HG02588 (cell line): ENCODE measurements around the gene HOXD4.

Source experiments
- ATAC-seq: cut with Tn5 transposase; IDR thresholded peaks from one replicate; pipeline ENCODE4 v1.9.1; 2021; ENCODE audit warnings: mild to moderate bottlenecking, moderate library complexity; ENCODE audit not compliant: unreplicated experiment

The HOXD4 gene

DNA sequence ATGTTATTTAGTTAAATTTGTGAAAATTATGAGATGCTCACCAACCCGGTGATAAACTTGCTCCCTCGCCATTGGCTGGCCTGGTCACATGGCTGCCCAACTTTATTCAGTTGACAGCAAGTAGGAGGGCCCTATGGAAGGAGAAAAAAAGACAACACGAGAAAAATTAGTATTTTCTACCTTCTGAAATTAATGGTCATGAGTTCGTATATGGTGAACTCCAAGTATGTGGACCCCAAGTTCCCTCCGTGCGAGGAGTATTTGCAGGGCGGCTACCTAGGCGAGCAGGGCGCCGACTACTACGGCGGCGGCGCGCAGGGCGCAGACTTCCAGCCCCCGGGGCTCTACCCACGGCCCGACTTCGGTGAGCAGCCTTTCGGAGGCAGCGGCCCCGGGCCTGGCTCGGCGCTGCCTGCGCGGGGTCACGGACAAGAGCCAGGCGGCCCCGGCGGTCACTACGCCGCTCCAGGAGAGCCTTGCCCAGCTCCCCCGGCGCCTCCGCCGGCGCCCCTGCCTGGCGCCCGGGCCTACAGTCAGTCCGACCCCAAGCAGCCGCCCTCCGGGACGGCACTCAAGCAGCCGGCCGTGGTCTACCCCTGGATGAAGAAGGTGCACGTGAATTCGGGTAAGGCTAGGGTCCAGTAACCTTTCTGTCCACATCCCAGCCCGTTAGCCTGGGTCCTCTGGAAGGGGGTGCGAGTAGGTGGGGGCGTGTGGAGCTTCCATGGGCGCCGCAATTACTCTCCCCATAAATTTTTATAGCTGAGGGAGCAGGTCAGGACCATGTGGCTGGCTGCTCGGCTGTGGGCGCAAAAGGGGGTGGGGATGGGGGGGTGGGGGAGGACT, at the start of gene HOXD4:
TSS of gene HOXD4 (plus strand) at position 109 of the 846 bp plus-strand sequence. CDS start at position 193, 84 bp downstream.
- ATAC-seq: no peak

DNA sequence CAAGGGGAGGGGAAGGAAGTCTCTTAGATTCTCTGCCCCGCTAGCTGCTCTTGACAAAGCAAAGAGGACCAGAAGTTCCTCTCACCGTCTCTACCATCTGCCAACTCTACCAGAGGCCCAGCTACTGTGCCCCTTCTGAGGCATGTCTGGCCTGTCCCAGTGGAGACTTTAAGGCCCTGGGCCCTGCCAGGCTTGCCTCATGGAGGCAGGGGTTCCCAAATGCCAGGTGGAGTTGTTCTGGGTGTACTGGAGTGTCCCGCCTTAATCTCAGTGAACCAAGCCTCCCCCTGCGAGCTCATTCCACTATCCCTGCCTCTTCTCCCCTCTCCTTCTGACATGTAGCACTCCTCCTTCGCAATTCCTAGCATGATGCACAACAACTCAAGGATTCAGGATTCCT, 49.5 kb upstream of the HOXD4 start:
- ATAC-seq: no peak

DNA sequence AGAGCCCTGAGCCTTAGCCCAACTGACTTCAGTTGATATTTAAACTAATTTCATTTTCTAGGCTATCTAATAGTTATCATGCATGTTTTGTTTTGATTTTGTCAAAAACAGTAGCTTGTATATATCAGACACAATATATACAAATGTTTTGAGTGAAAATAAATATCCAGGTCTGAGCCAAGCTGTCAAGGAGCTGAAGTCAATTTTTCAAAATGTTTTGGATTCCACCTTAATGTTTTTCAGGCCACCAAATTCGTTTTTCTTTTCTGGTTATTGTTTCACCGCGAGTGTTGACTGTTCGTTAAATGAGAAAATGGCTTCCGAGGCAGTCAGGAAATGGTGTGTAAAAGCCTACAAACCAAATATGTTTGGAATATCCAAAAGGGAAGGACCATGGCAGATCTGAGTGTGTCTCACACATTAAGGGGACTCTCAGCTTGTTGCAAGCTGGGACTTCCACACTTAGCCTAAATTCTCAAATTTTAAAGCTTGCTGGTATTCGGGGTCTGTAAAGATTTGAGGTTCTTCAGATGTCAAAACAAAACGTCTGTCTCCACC, 49.0 kb upstream of the HOXD4 start:
- ATAC-seq: no peak

DNA sequence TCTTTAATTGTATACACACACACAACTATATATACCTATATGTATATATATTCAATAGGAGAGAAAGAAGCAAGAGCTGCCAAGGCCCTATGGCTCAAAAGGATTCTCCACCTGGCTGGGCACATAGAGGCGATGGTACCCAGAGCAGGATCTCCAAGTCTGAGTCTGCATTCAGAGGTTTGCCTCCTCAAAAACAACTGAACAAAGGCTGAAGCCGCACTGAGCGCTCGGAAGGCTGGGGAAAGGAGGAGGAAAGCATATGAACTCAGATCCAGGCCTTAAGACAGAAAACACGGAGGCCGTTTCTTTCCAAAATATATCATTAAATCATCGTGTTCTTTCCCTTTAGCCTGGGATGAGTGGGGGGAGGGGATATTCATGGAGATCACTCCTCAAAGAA, 48.2 kb upstream of the HOXD4 start:
- no peak for ATAC-seq

DNA sequence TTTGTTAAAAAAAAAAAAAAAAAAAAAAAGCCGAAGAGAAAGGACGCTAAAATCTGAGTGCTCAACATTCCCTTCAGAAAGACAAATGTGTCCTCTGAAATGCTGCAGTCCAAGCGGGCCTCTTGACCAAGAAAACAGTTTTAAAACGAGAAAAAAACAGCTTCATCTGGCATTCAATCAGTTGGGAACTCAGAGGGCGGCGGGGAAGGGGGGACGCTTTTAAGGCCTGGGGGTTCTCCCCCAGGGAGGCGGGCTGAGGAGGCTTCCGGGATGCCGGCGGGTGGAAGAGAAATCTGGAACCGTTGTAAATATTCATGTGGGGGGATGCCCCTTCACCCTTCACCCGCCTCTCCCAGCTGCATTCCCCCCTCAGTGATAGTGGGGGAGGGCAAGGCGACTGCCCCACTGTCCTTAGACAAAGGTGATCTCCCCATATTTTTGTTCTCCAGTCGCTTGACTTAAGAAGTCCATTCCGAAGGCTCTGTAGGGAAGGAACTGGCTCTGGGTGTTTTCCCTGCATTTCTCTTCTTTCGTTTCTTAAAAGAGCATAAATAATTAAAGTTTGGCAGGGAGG, 47.5 kb upstream of the HOXD4 start:
- ATAC-seq: no peak

DNA sequence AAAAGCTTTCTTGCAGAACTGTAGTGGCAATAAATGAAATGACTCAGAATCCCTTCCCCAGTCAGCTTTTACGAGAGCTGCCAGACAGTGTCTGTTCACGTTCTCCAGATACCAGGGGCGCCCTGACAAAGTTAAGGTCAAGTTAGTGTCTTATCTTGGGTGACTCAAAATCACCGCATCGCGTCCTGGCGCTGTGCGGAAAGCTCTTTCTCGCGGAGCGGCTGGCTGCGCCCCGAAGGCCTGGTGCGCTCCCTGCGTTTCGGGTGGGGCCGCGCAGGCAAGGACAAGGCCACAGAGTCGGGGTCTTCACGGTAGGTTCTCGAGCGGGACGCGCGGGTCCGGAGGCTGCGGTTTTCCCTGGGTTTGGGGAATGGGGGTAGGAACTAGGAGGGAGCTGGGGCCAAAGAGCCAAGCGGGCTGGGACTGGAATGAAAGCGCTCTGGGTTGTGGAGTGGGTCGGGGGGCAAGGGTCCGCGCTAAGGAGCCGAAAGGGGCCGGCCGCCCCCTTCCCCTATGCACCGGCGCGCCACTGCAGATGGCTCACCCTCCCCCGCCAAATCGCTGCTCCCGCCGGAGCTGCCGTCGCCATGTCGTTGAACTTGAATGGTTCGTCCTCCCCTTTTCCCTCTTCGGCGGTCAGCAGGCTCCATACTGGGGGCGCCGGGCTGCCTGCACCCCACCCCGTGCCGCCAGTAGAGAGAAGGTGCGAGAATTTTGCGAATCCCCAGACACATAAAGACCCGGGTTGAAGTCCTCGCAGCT, 46.9 kb upstream of the HOXD4 start:
- ATAC-seq: no peak

DNA sequence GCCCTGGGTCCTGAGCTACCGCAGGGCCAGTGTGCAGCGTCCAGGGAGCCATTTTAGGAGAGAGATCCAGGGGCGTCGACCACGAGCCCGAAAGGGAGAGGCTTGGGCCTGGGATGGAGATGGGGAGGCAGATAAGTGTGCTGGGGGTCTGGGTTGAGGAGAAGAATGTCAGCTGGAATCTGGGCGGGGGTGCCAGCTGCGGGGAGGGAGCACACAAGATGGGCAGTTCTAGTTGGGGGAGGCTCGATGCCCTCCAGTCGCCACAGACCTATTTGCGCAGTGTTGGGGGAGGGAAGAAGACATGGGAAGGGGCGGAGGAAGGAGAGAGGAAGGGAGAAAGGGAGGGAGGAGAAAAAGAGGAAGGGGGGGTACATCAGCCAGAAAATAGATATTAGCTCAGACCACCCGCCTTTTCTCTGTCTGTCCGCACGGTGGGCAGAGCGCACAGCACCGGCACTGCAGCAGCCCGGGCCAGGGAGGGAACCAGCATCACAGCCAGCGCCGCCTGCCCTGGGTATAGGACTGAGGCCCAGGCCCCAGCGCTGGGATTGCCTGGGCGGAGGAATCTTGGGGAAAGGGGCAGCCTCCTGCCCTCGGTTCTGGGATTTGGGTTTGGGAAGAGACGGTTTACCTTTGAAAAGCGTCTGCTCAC, 46.1 kb upstream of the HOXD4 start:
- ATAC-seq: no peak

DNA sequence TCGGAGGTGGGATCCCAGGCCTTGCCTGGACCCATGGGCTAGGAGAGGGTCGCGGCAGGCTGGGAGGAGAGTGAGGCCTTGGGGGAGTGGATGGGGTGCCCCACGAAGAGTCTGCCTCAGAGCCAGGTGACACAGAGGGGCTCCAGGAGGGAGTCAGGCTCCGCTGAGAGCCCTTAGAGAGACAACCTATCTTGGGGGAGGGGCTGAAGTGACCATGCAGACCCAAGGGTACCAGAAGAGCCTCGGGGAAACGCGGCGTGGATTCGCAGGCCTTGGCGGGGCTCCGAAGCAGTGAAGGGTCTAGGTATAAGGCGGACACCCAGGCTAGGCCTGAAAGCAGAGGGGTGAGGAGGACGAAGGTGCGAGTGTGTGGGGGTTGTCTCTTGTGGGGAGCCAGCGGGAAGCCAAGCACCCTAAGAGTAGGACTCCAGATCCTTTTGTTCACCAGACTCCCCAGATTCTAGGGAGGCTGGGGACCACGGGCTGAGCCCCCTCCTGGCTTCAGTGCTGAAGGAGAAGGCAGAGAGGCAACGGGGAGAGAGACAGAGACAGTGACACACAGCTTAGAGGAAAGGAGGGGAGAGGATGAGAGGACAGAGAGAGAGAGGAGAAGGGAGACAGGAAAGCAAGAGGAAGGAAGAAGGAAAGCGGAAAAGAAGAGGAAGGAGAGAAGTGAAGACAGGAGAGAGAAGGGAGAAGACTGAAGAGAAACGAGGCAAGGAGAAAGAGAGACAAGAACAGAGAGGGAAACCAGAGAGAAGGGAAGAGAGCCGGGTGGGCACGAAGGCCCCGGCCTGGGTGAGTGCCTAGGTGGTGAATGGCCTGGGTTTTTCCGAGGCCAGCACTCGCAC, 45.4 kb upstream of the HOXD4 start:
- ATAC-seq: no peak

DNA sequence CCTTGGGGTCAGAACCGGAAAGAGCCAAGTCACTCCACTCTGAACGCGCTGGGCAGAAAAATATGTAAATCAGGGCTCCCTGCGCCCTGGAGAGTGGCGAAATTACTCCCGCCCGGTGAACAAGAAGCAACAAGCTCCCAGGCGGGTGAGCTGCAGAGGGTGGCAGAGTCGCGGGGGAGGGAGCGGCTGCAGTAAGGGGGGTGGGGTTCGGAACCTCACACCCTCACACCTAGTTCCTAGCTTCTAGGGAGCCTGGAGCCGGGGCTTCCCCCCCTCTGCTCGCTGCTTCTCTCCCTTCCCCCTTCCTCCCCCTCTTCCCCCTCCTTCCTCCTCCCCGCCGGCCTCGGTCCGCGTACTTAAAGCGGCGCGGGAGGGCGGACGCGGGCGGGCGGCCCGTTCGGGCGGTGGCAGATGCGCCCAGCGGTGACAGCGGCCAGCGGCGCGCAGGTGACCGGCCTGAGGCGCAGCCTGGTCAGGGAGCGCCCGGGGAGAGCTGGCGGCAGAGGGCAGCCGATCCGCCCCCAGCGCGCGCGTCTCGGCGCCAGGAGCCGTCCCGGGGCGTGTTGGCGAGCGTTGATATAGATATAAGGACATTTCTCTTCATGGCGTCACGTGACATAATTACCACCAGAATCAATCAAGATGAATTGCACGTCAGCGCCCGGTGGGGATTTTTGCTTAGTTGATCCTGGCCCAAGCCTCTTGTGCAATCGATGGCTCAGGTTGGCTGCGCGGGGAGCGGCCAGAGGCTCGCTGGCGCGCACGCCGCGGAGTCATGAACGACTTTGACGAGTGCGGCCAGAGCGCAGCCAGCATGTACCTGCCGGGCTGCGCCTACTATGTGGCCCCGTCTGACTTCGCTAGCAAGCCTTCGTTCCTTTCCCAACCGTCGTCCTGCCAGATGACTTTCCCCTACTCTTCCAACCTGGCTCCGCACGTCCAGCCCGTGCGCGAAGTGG, 44.5 kb upstream of the HOXD4 start, which contains the start of gene HOXD11:
TSS of gene HOXD11 (plus strand) at position 700 of the 959 bp plus-strand sequence. CDS start at position 776, 76 bp downstream.
- no peak for ATAC-seq

DNA sequence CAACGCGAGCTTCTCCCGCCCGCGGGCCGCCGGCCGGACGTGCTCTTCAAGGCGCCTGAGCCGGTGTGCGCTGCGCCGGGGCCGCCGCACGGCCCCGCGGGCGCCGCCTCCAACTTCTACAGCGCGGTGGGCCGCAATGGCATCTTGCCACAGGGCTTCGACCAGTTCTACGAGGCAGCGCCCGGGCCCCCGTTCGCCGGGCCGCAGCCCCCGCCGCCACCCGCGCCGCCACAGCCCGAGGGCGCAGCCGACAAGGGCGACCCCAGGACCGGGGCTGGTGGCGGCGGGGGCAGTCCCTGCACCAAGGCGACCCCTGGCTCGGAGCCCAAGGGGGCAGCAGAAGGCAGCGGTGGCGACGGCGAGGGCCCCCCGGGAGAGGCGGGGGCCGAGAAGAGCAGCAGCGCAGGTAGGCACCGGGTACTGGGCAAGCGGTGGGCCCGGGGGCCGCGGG, 43.6 kb upstream of the HOXD4 start:
- no peak for ATAC-seq

DNA sequence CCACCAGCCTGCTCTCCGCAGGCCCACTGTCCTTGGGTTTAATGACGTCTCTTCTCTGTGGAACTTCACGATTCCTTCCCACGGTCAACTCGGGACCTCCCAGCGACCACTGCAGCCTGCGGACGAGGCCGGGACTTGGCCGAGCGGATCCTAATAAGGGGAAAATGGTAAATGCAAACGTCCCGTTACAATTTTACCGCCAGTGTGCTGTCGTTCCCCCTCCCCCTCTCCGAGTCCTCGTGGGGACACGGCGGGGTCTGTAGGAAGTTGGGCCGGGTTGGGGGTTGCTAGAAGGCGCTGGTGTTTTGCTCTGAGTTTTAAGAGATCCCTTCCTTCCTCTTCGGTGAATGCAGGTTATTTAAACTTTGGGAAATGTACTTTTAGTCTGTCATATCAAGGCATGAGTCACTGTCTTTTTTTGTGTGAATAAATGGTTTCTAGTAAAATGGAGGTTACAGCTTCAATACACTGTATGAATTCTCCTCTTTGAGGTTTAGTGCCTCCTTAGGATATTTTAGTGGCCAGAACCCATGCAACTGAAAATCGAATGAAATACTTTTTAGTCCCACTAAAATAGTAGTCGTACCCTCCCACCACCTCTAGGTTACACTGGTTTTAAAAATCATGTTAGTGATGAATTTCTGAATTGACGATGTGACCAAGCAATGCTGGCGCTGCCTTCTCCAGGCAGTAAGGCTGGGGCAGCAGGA, 42.0 kb upstream of the HOXD4 start:
- no peak for ATAC-seq

DNA sequence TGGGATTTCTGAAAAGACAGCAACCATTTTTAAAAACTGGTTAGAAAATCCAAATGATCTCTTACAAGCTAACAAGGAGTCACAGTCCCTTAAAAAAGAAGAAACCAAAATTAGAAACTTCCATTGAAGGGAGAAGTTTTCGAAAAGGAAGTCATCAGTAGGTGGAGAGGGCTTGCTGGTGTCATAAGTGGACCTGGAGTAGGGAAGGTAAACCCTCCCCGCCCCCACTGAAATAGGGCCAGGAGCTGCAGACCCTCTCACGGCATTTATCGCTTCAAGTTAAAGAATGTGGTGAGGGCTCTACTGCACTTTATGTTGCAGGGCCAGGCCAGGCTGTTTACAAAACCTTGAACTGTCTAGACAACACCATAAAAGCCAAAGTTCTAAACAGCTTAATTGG, 41.4 kb upstream of the HOXD4 start:
- no peak for ATAC-seq

DNA sequence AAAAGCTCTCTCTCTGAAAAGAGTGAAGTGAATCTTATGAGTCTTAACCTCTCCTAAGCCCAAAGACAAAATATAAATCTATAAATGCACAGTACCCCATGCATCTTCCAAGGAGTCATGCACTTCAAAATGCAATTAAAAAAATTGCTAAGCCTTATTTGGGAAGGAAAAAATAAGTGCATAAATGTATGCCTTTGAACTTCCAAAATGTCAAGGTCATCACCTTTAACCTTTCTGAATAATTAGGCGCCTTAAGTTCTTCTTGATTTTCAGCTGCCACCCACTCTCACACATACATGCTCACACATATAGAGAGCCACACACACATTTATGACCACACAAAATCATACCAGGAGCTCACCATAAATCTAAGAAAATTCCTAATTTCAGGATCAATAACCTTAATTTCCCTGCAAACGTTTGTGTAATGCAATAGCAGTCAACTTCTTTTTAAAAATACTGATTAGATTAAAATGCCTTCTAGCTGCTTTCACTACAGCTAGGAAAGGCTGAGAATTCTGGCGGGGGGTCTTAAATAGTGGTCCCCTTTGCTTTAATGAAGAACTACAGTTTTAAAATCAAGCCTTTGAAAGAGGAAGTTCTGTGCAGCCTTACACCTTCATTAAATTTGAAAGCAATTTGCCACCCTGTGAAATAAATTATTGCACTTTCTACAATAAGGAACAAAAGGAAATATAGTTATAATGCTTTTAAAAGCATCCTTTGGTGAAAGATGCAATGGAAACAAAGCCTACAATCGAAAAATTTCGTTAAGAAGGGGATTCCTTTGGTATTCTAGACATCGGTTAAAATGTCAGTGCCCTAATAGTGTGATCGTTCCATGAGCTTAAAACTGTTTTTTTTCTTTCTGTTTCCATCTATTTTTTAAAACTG, 40.7 kb upstream of the HOXD4 start:
- no peak for ATAC-seq

DNA sequence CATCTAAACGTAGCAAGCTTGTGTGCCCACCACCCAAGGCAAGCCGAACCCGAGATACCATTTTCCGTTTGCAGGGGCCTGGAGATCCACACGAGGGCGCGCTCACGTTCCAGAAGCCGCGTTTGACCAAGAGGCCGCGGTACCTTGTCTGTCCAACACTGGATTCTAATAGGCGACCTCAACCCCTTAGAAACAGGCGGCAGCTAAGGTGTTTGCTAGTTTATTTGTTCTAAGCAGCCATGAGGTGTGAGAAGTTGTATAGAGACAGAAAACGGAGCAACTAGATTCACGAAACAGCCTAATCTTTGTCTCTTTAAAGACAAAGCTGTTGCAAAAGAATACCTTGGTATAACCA, 40.1 kb upstream of the HOXD4 start:
- ATAC-seq: no peak

DNA sequence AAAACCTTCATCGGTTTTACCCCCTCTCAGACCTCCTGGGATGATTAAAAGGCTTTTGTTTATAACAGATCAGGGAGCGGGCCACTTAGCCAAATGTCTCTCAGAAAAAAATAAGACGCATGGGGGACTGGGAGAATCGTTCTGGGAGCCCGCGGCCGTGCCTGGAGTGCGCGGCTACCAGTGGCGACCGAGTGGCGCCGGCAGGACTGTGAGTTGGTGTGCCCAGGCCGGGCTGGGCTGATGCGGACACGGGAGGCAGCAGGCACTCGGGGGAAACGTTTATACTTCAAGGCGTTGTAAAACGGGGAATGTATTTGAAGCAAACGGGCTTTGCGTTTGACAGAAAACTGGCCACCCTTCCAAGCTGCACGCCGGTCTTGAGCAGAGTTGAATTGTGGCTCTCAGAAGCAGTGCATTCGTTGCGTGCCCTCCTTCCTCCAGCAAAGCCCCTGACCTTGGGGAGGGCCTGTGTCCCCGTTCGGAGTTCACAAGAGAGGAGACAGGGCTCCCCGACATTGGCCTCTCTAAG, 39.4 kb upstream of the HOXD4 start:
- no peak for ATAC-seq

DNA sequence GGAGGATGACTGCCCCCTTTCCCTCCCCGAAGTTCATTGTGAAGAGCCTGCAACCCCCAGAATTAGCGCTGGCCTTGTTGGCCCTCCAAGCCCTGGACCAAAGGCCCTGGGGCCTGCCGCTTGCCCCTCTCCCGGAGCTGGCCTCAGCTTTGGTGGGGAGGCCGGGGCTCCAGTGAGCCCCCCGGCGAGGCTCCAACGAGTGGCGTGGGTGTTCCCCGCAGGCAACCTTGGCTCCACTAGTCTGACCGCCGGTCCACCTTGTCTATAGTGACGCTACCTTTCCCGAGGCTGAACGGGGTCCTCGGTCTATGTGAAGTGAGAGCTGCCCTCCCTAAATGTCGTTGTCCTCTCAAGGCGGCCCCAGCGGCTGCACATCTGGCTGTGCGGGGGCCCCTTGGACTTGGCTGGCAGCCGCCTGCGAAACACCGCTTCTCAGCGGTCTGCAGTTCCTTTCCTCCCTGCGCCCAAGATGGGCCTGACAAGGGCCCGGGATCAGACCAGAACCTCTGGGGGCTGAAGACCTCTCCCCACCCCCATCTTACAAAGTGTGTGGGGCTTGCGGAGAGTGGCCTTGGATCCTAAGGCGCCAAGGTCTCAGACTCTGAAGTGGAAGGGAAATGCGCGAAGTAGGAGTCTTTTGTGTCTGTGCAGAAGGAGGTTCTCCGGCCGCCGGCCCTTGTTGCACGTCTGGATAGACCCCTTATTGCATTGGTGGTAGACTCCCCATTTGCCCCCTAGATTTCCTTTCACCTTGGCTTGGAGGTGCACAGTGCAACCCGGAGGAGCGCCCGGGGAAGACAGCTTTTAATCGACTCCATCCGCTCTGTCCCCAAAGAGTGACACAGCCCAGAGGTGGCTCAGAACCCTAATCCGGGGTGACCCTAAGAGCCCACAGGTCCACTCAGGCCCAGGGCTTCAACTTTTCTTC, 38.7 kb upstream of the HOXD4 start:
- no peak for ATAC-seq
